NCI-H510A (cell line): ENCODE measurements around the gene SLC25A45.
"Not testable (repeated sequence)": the region's sequence is repeated elsewhere in the genome, so short reads cannot be mapped to it uniquely, and the experiment has no call there.

Experiments used
- DNase-seq: peaks from one replicate; lab custom pipeline; 2025; lab: John Stamatoyannopoulos, UW

Gene SLC25A45

DNA sequence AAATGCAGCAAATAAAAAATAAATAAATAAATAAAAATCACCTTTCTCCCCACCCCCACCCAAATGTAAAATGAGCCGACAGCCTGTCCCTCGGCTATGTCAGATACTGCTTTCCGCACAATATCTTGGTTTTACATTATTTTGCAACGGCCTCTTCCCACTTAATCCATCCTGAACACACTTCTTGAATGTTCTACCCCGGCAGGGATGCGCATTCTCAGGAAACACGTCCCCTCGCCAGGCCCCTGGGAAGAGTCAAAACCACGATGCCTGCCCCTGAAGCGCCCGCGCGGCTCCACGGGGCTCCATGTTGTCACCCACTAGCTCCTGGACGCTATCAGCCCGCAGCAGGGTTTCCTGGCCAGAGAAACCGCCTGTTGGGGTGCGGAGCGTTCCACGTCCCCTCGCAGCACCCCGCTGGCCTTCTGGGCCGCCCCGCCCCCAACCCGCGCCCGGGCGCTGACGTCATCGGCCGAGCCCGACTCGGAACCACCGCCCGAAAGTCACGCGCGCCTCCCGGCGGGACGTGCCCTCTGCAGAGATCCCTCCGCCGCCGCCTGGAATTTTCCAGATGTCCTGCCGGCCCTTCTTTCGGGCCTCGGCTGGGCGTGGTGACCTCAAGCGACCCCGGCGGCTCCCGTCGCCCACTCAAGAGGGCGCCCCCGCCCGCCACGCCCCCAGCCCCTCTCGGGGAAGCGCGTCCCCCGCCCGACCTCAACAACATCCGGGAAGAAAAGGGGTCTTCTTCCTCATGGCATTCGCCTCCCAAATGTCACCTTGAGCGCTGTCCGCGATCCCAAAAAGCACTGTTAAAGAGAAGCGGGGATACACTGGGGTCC, 39.6 kb upstream of the SLC25A45 start:
- DNase-seq, result peak; percentile 97

DNA sequence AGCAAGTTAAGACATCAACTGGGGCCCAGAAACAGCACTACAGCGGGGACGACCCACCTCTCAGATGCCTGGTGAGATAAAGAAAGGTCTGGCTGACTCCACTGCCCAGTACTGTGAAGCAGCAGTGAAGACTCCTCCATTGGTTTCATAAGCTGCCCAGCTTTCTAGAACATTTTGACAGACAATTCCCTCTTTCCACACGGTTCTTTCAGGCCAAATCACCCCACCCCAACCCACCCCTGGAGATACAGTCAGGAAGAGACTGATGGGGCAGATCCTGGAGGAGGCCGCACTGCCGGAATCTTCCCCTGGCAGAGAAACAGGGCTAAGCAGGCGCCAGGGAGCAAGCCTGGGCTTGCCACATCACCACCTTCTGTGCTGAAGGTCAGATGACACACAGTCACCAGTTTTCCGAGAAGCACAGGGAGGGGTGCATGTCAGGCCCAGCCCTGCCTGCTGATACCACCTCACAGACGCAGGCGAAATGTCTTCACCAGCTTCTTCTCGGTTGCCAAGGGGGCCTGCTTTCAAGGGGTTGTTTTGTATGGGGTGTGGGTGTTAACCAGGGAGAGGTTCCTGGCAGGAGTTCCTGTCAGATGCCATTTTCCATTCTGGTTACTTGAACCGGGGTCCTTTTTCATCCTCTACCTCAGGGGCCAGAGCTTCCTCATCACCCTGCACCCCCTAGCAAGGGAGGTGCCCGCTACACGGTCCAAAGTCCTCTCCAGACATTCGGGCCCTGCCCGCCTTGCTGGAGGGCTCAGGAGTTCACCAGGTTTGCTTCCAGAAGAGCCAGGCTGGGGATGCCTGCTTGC, 38.7 kb upstream of the SLC25A45 start:
- DNase-seq, result peak; percentile 91

DNA sequence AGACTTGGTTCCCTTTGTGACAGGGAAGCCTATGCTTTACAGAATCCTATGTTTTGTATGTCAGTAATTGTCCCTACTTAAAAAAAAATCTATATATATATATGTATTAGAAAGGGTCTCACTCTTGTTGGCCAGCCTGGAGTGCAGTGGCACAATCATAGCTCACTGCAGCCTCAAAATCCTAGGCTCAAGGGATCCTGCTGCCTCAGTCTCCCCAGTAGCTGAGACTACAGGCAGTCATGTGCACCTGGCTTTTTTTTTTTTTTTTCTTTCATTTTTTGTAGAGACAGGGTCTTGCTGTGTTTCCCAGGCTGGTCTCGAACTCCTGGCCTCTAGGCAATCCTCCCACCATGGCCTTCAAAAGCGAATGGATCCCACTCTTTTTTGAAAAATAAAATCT, 38.1 kb upstream of the SLC25A45 start:
- DNase-seq, result no peak

GRCh38 chr11:65419772-65420481, 37.5 kb upstream of the SLC25A45 start:
- DNase-seq, result peak; percentile 70

DNA sequence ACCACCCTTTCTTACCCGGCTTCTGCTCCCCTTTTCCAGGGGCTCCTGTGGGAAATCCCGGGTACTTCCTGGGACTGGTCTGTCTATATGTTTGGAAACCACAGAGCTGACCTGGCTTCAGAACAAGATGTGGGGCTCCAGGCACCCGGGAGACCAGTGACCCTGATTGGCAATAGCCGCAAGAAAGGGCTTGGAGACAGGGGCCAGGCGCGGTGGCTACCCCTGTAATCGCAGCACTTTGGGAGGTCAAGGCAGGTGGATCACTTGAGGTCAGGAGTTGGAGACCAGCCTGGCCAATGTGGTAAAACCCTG, 37.0 kb upstream of the SLC25A45 start:
- DNase-seq, result no peak

DNA sequence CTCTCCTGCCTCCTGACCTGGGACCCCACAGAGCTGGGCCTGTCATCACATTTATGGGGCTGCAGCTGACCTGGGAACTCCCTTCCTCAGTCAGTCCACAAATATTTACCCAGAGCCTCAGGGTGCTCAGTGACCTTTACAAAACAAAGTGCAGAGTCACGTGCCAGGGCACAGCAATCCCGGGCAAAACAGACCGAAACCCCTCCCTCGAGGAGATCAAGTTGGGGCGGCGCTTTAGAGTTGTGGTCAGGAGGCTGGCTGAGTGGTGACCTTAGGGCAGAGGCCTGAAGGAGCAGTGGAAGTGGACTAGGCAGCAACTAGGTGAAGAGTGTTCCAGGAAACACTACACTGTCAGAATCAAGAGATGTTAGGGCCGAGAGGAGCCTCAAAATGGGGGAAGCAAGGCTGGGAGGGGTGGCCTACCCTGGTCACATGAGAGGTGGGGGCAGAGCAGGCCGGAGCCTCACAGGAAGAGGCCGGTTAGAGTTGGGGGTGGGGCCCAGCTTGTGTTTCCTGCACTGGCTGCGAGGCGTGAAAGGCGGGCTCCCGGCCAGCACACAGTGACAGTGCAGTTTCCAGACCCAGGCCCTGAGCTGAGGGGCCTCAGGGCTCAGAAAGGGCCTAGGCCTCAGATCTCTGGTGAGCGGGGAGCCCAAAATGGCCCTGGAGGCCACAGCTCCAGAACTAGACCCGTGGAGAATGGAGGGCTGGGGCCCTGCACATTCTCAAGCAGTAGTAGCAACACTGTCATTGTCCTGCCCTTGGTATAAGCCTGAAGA, 36.4 kb upstream of the SLC25A45 start:
- DNase-seq, result peak; percentile 96

DNA sequence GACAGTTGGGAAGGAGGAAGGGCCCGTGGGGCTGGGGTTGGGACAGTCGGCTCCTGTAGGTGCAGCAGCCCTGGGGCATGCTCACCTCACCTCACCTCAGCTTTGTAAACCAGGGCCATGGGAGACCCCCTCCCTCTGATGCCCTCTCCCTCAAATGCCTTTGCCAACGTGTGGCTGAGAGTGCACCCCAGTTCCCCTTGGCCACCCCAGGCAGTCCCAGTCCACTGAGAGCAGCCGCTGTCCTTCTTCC, 35.9 kb upstream of the SLC25A45 start:
- DNase-seq, result no peak

- DNase-seq, result no peak
Observed at GRCh38 chr11:65417702-65418430, 35.4 kb upstream of the SLC25A45 start.

DNA sequence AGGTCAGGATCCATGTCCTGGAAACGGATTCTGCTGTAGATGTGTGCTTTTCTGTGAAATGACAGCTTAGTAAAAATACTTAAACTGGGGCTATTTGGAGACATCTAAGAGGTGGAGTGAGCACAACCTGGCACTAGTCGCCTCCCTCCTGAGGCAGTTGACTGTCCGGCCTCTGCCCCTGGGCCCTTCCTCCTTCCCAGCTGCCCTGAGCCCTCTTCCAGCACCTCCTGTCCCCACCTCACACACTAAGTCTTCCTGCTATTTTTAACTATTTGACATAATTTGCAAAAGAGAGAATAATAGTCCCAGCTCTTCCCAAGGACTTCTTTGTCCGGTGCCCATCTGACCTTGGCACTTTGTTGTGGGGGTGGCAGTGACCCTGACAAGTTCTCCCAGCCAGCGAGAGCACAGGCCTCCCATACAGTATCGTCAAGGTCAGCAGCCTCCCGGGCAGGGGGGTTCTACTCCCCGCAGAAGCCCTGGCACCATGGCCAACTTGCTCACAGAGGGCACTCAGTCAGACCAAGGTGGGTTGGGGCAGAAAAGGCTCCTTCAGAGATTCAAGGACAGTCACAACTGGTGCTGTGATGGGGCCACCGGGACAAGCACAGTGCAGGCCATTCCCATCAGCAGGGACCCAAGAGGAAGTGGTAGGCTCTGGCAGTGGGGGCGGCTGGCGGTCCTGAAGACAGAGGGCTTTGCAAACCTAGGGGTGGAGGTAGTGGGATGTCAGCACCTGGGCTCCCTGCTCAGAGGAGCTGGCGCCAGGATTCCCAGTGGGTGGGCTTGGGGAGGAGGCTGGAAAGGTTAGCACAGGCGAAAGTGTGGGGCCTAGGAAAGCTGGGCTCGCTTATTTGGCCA, 34.6 kb upstream of the SLC25A45 start:
- DNase-seq, result no peak

DNA sequence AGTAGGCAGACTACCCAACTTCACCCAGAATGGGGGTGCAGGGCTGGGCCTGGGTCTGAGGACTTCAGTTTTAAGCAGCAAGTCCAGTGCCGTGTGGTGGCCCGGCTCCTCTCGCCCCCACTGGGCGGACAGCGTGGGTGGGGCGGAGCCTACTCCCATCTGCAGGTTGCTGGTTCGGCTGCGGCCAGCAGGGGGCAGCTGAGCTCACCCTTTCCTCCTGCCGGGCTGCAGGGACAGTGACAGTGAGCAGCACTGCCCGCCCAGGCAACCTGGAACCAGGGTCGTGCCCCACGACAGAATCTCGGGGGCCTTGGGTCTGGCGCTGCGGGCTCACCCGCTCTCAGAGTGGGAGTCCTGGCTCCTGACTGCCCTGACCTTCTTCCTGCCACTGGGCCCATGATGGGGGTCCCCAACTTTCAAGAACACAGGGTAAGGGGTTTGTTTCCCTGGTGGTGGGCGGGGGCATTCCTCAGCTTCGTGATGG, 33.9 kb upstream of the SLC25A45 start:
- DNase-seq, result peak; percentile 64

GRCh38 chr11:65415499-65416340, 33.3 kb upstream of the SLC25A45 start:
- no peak for DNase-seq

- DNase-seq, result no peak
Observed at GRCh38 chr11:65414776-65415498, 32.5 kb upstream of the SLC25A45 start.

- DNase-seq, result not testable (repeated sequence)
Observed at GRCh38 chr11:65413077-65413664, 30.7 kb upstream of the SLC25A45 start.

DNA sequence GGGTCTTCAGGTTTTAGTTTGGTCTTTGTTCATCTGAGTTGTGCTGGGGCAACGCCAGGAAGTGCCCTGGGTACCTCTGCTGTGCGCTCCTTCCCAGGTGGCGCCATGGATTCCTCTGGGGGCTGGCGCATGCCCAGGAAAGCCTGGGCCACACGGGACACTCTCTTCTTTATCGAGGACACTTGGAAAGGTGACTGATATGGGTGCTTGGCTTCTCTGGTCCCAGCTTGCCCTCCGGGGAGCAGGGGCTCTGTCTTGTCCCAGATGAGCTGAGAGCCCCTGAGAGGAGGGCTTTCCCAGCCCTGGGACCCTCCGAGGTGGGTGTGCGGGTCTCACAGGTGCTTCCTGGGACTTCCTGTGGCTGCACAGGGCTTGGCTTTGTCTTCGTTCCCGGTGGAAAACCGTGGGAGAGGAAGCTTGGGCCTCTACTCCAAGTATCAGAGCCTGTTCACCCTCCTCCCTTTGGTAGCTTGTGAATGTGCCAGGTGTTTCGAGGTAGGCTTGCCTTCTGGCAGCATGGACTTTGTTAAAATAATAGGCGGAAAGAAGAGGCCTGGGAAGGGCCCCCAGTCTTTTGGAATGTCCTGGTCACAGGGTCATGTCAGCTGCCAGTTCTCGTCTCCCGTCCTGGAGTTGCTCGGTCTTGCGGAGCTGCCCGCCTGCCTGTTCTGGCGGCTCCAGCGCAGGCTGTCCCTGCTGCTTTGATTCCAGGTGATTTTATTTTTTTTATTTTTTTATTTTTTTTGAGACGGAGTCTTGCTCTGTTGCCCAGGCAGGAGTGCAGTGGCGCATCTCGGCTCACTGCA, 30.0 kb upstream of the SLC25A45 start:
- no peak for DNase-seq

GRCh38 chr11:65411681-65412070, 29.2 kb upstream of the SLC25A45 start:
- no peak for DNase-seq

GRCh38 chr11:65410936-65411680, 28.7 kb upstream of the SLC25A45 start:
- DNase-seq, result no peak
